CD4-positive, alpha-beta T cell treated with Interleukin-6 at 100 ng/mL for 8 hours (primary cell): Measurements from ENCODE around the gene RSPH1.

Experiments
- DNase-seq: peaks from one replicate; pipeline ENCODE4 v3.0.0-alpha.2; 2020; ENCODE audit warnings: mixed read lengths, low spot score

The RSPH1 gene

DNA sequence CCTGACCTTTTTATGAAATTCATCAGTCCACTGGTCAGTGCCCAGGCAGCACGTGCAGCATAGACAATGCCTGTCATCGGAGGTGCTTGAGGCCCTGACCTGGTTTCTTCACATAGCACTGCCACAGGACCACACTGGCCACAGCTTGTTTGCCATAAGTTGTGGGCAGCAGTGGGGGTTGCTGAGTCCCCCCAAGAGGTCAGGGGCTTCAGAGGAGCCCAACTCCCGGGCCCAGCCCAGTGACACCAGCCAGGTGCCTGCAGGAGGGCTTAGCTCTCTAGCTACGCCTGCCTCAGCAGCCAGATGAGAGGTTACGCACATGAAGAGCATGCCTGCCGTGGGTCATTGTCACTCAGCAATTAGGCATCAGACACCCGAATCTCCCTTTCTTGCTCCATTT lies 50.7 kb downstream of the RSPH1 start:
- DNase-seq: no peak

GRCh38 chr21:42444745-42445059 lies 51.3 kb downstream of the RSPH1 start:
- no peak for DNase-seq

DNA sequence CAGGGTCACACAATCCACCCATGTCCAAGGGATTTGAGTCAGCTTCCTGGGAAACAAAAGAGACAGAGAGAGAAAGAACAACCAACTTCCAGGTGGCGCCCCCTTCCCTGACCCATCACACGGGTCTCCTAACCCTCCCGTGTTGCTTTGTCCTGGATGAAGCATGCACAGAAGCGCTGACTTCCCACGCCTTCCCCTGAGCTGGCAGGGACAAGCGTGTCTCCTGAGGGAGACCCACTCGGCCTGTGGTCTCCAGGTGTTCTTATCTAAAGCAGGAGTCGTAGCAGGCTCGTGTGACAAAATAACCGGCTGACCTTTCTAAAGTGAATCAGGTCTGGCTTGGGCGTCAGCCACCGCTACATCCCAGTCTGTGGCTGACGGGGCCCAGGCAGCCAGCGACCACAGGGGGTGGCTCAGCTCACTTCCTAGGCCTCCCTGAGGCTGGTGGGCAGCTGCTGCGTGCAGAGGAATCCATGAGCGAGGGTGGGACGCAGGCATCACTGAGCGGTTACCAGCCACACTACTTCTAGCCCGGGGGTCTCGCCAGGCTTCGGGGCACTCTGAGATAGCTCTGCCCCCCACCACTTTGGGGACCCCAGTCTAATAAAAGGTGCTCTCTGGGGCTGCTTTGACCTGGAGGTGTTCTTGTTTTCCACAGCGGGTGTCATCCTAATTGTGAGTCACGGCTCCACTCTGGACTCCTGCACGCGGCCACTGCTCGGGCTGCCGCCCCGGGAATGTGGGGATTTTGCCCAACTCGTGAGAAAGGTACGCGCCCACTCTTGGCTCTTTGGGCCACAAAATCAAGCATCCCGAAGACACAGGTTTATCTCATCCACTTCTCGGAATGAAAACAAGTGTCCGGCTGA lies 51.9 kb downstream of the RSPH1 start:
- DNase-seq: no peak

- no peak for DNase-seq
These were observed 52.7 kb downstream of the RSPH1 start for GRCh38 chr21:42443181-42443785.

DNA sequence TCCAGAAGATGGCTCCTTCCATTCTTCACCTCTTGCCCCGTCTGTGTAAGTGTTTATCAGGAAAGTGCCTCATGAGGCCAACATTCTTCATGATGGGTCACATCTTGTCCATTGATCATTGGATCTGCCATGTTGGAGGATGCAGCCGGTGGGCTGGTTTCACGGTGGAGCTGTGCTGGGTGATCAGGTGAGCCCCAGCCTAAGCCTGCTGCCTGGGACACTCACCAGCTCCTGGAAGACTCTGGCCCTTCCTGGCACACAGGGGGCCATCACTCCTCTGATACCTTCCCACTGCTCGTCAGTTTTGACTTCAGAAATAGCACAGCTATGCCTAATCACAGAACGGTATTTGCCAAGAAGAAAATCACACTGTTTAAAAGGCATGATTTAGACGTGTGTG lies 54.1 kb downstream of the RSPH1 start:
- no peak for DNase-seq

DNA sequence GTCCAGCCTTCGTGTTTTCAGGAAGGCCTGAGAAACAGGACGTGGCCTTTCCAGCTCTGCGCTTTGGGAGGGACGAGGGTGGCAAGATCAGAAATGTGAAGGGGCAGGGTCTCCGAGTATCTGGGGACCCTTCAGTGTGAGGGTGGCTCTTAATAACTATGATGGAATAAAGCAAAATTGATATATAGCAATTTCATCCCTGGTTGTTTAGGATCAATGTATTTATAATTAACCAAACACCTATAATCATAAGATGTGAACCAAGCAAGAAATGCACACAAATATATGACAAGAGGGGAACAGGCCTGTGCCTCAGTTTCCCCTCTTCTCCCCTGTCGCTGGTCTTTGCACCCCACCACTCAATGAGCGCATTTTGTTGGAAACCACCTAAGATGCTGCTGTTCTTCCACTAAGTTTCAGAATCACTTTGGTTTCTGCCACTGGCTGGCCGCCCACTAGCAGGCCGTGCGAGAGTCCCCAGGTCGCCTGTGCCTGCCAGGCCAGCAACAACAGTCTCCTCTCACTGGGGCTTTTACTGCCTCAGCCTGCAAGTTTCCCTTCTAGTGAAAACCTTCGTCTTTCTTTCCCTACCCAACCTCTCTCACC lies 55.7 kb downstream of the RSPH1 start:
- DNase-seq: no peak

DNA sequence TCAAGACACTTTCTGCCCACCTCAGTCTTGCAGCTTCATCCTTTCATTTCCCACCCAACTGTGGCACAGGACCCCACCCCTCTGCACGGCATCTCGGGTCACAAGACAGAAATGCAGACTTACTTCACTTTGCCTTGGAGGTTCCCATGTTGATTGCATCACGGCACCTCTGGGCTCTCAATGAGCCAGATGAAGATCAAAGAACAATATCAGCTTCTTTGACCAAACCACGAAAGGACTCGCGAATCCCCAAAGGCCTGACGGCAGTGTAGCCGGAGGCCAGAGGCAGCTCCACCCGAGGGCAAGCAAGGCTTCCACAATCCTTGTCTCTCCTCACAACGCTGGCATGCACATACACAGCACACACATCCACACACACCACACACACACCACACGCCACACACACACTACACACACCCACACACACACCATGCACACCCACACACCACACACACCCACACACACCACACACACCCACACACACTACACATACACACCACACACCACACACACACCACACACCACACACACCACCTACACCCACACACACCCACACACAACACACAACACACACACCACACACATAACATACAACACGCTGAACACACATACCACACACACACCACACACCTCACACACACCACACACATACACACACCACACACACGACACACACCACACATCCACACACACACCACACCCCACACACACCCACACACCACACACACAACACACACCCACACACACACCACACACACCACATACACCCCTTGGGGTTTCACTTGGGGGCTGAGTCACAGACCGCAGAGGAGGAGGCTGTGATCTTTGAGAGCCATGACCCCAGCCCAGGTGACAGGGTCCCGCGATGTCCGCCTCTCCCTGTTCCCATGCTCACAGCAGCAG lies 56.5 kb downstream of the RSPH1 start:
- DNase-seq: no peak

DNA sequence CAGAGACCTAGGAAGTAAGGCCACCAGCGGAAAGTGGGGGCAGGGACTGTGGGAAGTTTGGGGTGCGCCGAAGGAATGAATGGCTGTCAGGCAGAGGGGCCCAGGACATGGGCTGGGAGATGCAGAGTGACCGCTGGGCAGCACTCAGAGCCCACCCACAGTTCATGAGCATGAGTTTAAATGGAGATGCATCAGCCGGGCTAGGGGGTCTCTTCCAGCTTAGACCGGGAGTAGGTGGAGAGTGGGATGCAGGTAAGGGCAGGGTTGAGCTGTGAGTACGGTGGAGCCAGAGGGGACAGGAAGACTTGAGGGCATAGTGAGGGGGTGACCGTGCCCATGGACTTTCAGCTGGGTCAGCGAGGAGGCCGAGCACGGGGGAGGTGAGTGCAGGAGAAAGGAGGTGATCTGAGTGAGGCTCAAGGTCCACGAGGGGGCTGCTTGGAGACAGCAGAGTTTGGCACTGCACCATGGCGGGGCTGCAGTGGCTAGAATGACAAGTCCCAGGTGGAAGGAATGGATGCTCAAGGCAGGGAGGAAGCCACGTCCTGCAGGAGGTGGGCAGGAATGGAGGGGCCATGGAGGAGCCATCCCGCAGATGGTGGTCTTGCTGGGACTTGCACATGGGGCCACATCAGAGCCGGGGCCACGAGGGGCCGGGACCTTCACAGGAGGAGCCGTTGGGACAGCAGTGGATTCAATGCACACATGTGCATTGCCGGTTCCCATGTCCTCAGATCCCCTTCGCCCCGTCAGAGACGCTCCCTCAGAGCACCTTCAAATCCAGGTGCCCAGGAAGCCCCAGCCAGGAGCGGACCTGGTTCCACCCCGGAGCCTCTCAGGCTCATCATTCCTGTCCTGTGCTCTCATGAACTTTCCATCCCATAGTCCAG lies 57.5 kb downstream of the RSPH1 start:
- no peak for DNase-seq

- no peak for DNase-seq
These were observed 58.2 kb downstream of the RSPH1 start for GRCh38 chr21:42437786-42438185.

- no peak for DNase-seq
These were observed 59.1 kb downstream of the RSPH1 start for GRCh38 chr21:42436914-42437313.

- DNase-seq: no peak
These were observed 60.2 kb downstream of the RSPH1 start for GRCh38 chr21:42435833-42436232.

DNA sequence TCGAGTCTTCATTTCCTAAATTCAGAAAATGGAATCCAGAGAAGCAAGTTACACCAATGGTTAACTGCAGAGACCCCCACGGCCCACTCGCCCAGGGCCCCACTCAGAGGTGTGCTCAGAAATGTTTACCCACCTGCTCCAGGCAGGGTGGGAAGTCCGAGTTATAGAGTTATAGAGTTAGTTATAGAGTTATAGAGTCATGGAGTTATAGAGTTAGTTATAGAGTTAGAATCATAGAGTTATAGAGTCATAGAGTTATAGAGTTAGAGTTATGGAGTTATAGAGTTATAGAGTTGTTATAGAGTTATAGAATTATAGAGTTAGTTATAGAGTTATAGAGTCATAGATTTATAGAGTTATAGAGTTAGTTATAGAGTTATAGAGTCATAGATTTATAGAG lies 60.6 kb downstream of the RSPH1 start:
- no peak for DNase-seq

- no peak for DNase-seq
These were observed 61.1 kb downstream of the RSPH1 start for GRCh38 chr21:42434884-42435283.

GRCh38 chr21:42433946-42434551 lies 62.0 kb downstream of the RSPH1 start:
- DNase-seq: no peak

DNA sequence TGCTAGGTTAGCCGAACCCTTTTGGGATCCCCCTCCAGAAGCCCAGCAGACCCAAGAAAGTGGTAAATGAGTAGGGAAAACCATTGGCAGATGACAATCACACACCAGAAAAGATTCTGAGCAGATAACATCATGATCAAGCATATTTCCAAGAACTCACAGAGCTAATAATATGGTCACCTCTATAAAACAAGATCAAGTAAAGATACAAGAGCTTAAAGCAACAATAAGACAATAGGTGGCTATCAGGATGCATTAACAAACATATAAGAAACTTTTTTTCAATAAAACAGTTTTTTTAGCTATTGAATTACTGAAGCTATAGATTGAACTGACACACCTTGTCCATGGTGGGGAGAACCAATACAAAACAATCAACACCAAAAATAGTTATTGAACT lies 63.3 kb downstream of the RSPH1 start:
- no peak for DNase-seq

- no peak for DNase-seq
These were observed 64.8 kb downstream of the RSPH1 start for GRCh38 chr21:42431196-42431595.

DNA sequence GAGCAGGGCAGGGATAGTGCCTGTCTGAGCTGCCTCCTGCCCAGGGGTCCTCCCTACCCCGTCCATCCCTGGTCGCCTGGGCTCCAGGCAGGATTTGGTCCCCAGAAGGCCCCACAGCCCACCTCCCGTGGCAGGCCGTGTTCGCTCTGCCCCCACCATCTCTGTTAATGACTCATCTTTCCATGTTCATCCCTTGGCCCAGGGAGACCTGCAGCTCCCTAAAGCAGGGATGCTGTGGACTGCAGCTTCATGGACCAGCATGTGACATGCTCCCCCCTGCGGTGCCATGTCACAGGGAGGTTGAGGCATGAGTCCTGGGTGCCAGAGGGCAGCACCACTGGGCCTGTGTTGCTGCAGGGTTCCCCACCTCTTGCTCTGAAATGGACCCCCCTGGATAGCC lies 65.5 kb downstream of the RSPH1 start:
- DNase-seq: no peak

GRCh38 chr21:42429856-42430255 lies 66.2 kb downstream of the RSPH1 start:
- no peak for DNase-seq

GRCh38 chr21:42429021-42429420 lies 67.0 kb downstream of the RSPH1 start:
- DNase-seq: no peak

- DNase-seq: no peak
These were observed 68.1 kb downstream of the RSPH1 start for GRCh38 chr21:42427809-42428419.
